CD14-positive monocyte (primary cell): ENCODE measurements around the gene CROCC. TPM values are rescaled to one million over a fixed set of nuclear protein-coding genes. Genes with fewer than 3 reads are reported as not detected.

Source experiments
- DNase-seq, 3 donors: peaks; one replicate each; pipeline ENCODE4 v3.0.0-alpha.2; 2011 to 2022
- H2AFZ ChIP-seq: 2 replicates; pipeline ENCODE4 v1.6.0; 2012; ENCODE audit warnings: mild to moderate bottlenecking, low read depth, low read length, inconsistent platforms; ENCODE audit not compliant: insufficient read depth, poor library complexity, severe bottlenecking
- H3K27ac ChIP-seq, 2 donors: 1 replicate in 1 of 2; 2 replicates in 1 of 2; pipeline ENCODE4 v1.5.1; 2012 to 2013; ENCODE audit warnings: low read length in 2 of 2, control low read depth in 1 of 2, inconsistent platforms in 1 of 2, low read depth in 1 of 2, mild to moderate bottlenecking in 1 of 2
- H3K27me3 ChIP-seq, 2 donors: one replicate each; pipeline versions ENCODE4 v1.6.0 to v1.6.1; 2011 to 2013; ENCODE audit warnings: low read length in 2 of 2; ENCODE audit not compliant: control insufficient read depth in 2 of 2, insufficient read depth in 2 of 2
- H3K36me3 ChIP-seq, 2 donors: replicated peaks in 1 of 2; 1 replicate in 1 of 2; 2 replicates in 1 of 2; pipeline versions ENCODE4 v1.5.1 to v1.6.1; 2012 to 2013; ENCODE audit warnings: low read length in 2 of 2, control low read depth in 1 of 2, inconsistent platforms in 1 of 2, mild to moderate bottlenecking in 1 of 2; ENCODE audit not compliant: insufficient read depth in 2 of 2, control insufficient read depth in 1 of 2
- H3K4me1 ChIP-seq, 2 donors: 1 replicate in 1 of 2; 2 replicates in 1 of 2; pipeline versions ENCODE4 v1.5.1 to v1.6.1; 2012 to 2013; ENCODE audit warnings: low read length in 2 of 2, control low read depth in 1 of 2, inconsistent platforms in 1 of 2, mild to moderate bottlenecking in 1 of 2, moderate library complexity in 1 of 2; ENCODE audit not compliant: insufficient read depth in 2 of 2, control insufficient read depth in 1 of 2
- H3K4me2 ChIP-seq: replicated peaks from 2 replicates; pipeline ENCODE3; 2012; ENCODE audit warnings: low read length, moderate library complexity, mild to moderate bottlenecking; ENCODE audit not compliant: poor library complexity, severe bottlenecking; ENCODE audit errors: extremely low read depth
- H3K4me3 ChIP-seq, 3 experiments: fragments of 200-600 bp in 1 of 3; sonication (generic) in 1 of 3; replicated peaks in 1 of 3; 1 replicate in 2 of 3; 2 replicates in 1 of 3; pipeline ENCODE4 v1.5.1; 2011 to 2013; ENCODE audit warnings: low read length in 3 of 3, mild to moderate bottlenecking in 3 of 3, control low read depth in 2 of 3, low read depth in 2 of 3, inconsistent platforms in 1 of 3, moderate library complexity in 1 of 3
- H3K79me2 ChIP-seq: 2 replicates; pipeline ENCODE4 v1.6.0; 2012; ENCODE audit warnings: mild to moderate bottlenecking, control low read depth, inconsistent platforms, low read length, moderate library complexity; ENCODE audit not compliant: insufficient read depth
- H3K9ac ChIP-seq: 2 replicates; pipeline ENCODE4 v1.6.0; 2017; ENCODE audit warnings: low read length, mild to moderate bottlenecking; ENCODE audit not compliant: insufficient read depth, poor library complexity, severe bottlenecking
- H3K9me3 ChIP-seq, 2 donors: replicated peaks in 1 of 2; 1 replicate in 1 of 2; 2 replicates in 1 of 2; pipeline versions ENCODE4 v1.5.1 to v1.6.1; 2012 to 2013; ENCODE audit warnings: low read length in 2 of 2, control low read depth in 1 of 2; ENCODE audit not compliant: control insufficient read depth in 1 of 2, insufficient read depth in 1 of 2
- H4K20me1 ChIP-seq: 2 replicates; pipeline ENCODE4 v1.6.0; 2012; ENCODE audit warnings: mild to moderate bottlenecking, low read length, control low read depth, moderate library complexity; ENCODE audit not compliant: insufficient read depth
- H3K27ac Mint-ChIP-seq, 7 donors: one replicate each; pipeline ENCODE4 v1.8.0; 2020; ENCODE audit warnings: mild to moderate bottlenecking in 7 of 7, mixed read lengths in 7 of 7, moderate library complexity in 6 of 7, inconsistent platforms in 2 of 7
- H3K27me3 Mint-ChIP-seq, 3 donors: one replicate each; pipeline ENCODE4 v1.8.0; 2021 to 2022; ENCODE audit warnings: low read depth in 3 of 3, mild to moderate bottlenecking in 3 of 3, mixed read lengths in 3 of 3, moderate library complexity in 3 of 3, inconsistent platforms in 1 of 3
- H3K36me3 Mint-ChIP-seq, 2 donors: one replicate each; pipeline ENCODE4 v1.8.0; 2020; ENCODE audit warnings: mixed read lengths in 2 of 2, inconsistent platforms in 1 of 2, mild to moderate bottlenecking in 1 of 2
- H3K4me1 Mint-ChIP-seq: one replicate; pipeline ENCODE4 v1.8.0; 2020; ENCODE audit warnings: mild to moderate bottlenecking, mixed read lengths
- H3K4me3 Mint-ChIP-seq, 2 donors: one replicate each; pipeline ENCODE4 v1.8.0; 2020; ENCODE audit warnings: mild to moderate bottlenecking in 2 of 2, mixed read lengths in 2 of 2, moderate library complexity in 1 of 2
- H3K9me3 Mint-ChIP-seq, 7 donors: one replicate each; pipeline ENCODE4 v1.8.0; 2020 to 2022; ENCODE audit warnings: mixed read lengths in 7 of 7, mild to moderate bottlenecking in 6 of 7, moderate library complexity in 6 of 7, inconsistent platforms in 2 of 7
- CTCF ChIP-seq: fragments of 200-600 bp; IDR thresholded peaks from one replicate; pipeline ENCODE4 v1.8.0; 2022; ENCODE audit warnings: antibody characterized with exemption, mild to moderate bottlenecking
- WGBS: methylation state at CpG from one replicate; pipeline ENCODE4 v1.1.5; 2013; ENCODE audit warnings: missing lambda C conversion rate; ENCODE audit not compliant: insufficient coverage; 5-methylcytosine and 5-hydroxymethylcytosine counted together
- intact Hi-C, 2 donors: fragments of 100-400 bp; cut with micrococcal nuclease; formaldehyde crosslinking; loops; one replicate each; pipeline versions ENCODE4 v1.15.0 to v1.15.1; 2023
- polyA plus RNA-seq, 3 donors: library from polyadenylated mRNA; depleted of rRNA in 1 of 3; unstranded in 2 of 3; stranded (reverse) in 1 of 3; fragments of 300-500 nt in 2 of 3; fragments of >200 nt in 1 of 3; fragmentation: Illumina TruSeq in 2 of 3; gene quantifications; 1 replicate in 2 of 3; 2 replicates in 1 of 3; pipeline ENCODE4 v1.2.3, GENCODE V29; 2012 to 2021

Gene CROCC
- polyA plus RNA-seq, 3 donors, result 0.21 to 46.1 (median 0.69) TPM

GRCh38 chr1:16992675-16993074 lies 70.9 kb downstream of the CROCC start:
- Histone ChIP-seq H3K9me3 (no peaks in the 10 kb centered on the region), H3K9ac (no peak overlapping the region), H3K27me3 (no peaks in the 10 kb centered on the region), H3K4me1 (no peaks in the 10 kb centered on the region), H4K20me1 (no peaks in the 10 kb centered on the region), H3K4me3 (no peak overlapping the region), H3K79me2 (no peaks in the 10 kb centered on the region), H3K27ac (no peak overlapping the region), H3K36me3 (peaks cover 51 to 67% of the 10 kb centered on the region in 2 donors), H3K4me2 (no peak overlapping the region), H2AFZ (no peak overlapping the region)
- Mint-ChIP-seq H3K36me3 (peaks cover 49 to 83% of the 10 kb centered on the region in 2 donors), H3K4me3 (no peak overlapping the region), H3K27me3 (no peaks in the 10 kb centered on the region), H3K4me1 (no peaks in the 10 kb centered on the region), H3K9me3 (peaks cover 0 to 1% (median 0%) of the 10 kb centered on the region in 7 donors), H3K27ac (no peak overlapping the region)
- intact Hi-C loops, result no loop called here
- 100% methylated on average over 2 of the region's 9 CpGs for WGBS
- no peak for TF ChIP-seq CTCF
- no peak for DNase-seq

- Histone ChIP-seq H4K20me1 (no peaks in the 10 kb centered on the region), H2AFZ (no peak overlapping the region), H3K27me3 (no peaks in the 10 kb centered on the region), H3K79me2 (no peaks in the 10 kb centered on the region), H3K27ac (no peak overlapping the region), H3K9me3 (no peaks in the 10 kb centered on the region), H3K36me3 (peaks cover 50 to 69% of the 10 kb centered on the region in 2 donors), H3K4me1 (no peaks in the 10 kb centered on the region), H3K4me2 (no peak overlapping the region), H3K4me3 (no peak overlapping the region), H3K9ac (no peak overlapping the region)
- TF ChIP-seq CTCF, result no peak
- intact Hi-C loops, result no loop called here
- 97% methylated on average over 9 of the region's 15 CpGs for WGBS
- DNase-seq, result no peak
- H3K27ac Mint-ChIP-seq, result no peak overlapping the region
- H3K9me3 Mint-ChIP-seq, result peaks cover 0 to 1% (median 0%) of the 10 kb centered on the region in 7 donors
- H3K36me3 Mint-ChIP-seq, result peaks cover 51 to 84% of the 10 kb centered on the region in 2 donors
- no peak overlapping the region for H3K4me3 Mint-ChIP-seq
- H3K4me1 Mint-ChIP-seq, result no peaks in the 10 kb centered on the region
- H3K27me3 Mint-ChIP-seq, result no peaks in the 10 kb centered on the region
Observed at GRCh38 chr1:16993521-16994038, 71.8 kb downstream of the CROCC start.
